A673 (cell line): ENCODE results near the gene RAP2B. TPM values are rescaled to one million over a fixed set of nuclear protein-coding genes. Genes with fewer than 3 reads are reported as not detected.

Experiments
- BruUV-seq: library from RNA; stranded (reverse); fragments of 400-500 nt; replicated peaks from 2 replicates; lab custom pipeline; 2021; lab: Mats Ljungman, UMichigan
- CTCF ChIA-PET: fragments of 300-600 bp; sonication (Branson Sonifier 250); formaldehyde crosslinking; loops from one replicate; lab custom pipeline; 2022; ENCODE audit warnings: antibody characterized with exemption; lab: Charles Lee
- POLR2A ChIA-PET: fragments of 300-600 bp; sonication (Branson Sonifier 250); formaldehyde crosslinking; loops from one replicate; lab custom pipeline; 2022; ENCODE audit warnings: antibody characterized with exemption; ENCODE audit not compliant: low non-redundant PET; lab: Charles Lee
- DNase-seq: peaks from one replicate; pipeline ENCODE4 v3.0.0-alpha.2; 2015; ENCODE audit warnings: low spot score
- H3K27ac ChIP-seq: fragments of 200-600 bp; sonication (generic); 2 replicates; pipeline ENCODE4 v1.5.1; 2016; ENCODE audit warnings: mixed run types, low read depth, mild to moderate bottlenecking, mixed read lengths, antibody characterized with exemption, low read length; ENCODE audit not compliant: poor library complexity, severe bottlenecking
- H3K27me3 ChIP-seq: fragments of 200-600 bp; sonication (generic); replicated peaks from 2 replicates; pipeline ENCODE4 v1.6.1; 2017; ENCODE audit warnings: mixed run types, low read depth, mild to moderate bottlenecking, mixed read lengths, antibody characterized with exemption, low read length; ENCODE audit not compliant: insufficient read depth, poor library complexity
- H3K36me3 ChIP-seq: fragments of 200-600 bp; sonication (generic); 2 replicates; pipeline ENCODE4 v1.6.1; 2016; ENCODE audit warnings: mixed run types, mild to moderate bottlenecking, mixed read lengths, antibody characterized with exemption, low read length; ENCODE audit not compliant: insufficient read depth, poor library complexity, severe bottlenecking
- H3K4me1 ChIP-seq: fragments of 200-600 bp; sonication (generic); 2 replicates; pipeline ENCODE4 v1.6.1; 2017; ENCODE audit warnings: mixed run types, mild to moderate bottlenecking, mixed read lengths, antibody characterized with exemption, low read length; ENCODE audit not compliant: insufficient read depth, poor library complexity, severe bottlenecking
- H3K4me3 ChIP-seq: fragments of 200-600 bp; sonication (generic); 2 replicates; pipeline ENCODE4 v1.5.1; 2016; ENCODE audit warnings: low read depth, mixed run types, mild to moderate bottlenecking, mixed read lengths, low read length; ENCODE audit not compliant: poor library complexity, severe bottlenecking
- H3K9me3 ChIP-seq: fragments of 200-600 bp; sonication (generic); 2 replicates; pipeline ENCODE4 v1.6.1; 2016; ENCODE audit warnings: mixed run types, low read depth, mild to moderate bottlenecking, mixed read lengths, antibody characterized with exemption, low read length; ENCODE audit not compliant: poor library complexity, severe bottlenecking
- CTCF ChIP-seq: fragments of 300-800, 200-600 bp; sonication (generic); conservative IDR thresholded peaks from 2 replicates; pipeline ENCODE4 v1.5.1; 2017; ENCODE audit warnings: low read depth, mild to moderate bottlenecking, antibody characterized with exemption, low read length, moderate library complexity, mixed read lengths
- EZH2 ChIP-seq: fragments of 200-600 bp; sonication (generic); IDR thresholded peaks from 2 replicates; pipeline ENCODE4 v1.6.1; 2017; ENCODE audit warnings: borderline replicate concordance, low read depth, mild to moderate bottlenecking, mixed read lengths, antibody characterized with exemption, low read length; ENCODE audit not compliant: poor library complexity, severe bottlenecking
- intact Hi-C: fragments of 100-400 bp; cut with micrococcal nuclease; formaldehyde crosslinking; loops from one replicate; pipeline ENCODE4 v1.10.0; 2022; ENCODE audit not compliant: unreplicated experiment
- total RNA-seq: library from RNA; stranded (reverse); gene quantifications from 2 replicates; pipeline ENCODE4 v1.2.3, GENCODE V29; 2021

Gene RAP2B
- total RNA-seq, 1 experiment from 2014 or later, result 15.8 TPM

- ChIA-PET POLR2A (no interaction called here), CTCF (no interaction called here)
- TF ChIP-seq EZH2, result no peak
- TF ChIP-seq CTCF, result no peak
- no TSS peak for BruUV-seq
- intact Hi-C loops, result no loop called here
- H3K27me3 ChIP-seq, result no peaks in the 10 kb centered on the region
- DNase-seq, result peak; percentile 79
- H3K9me3 ChIP-seq, result no peaks in the 10 kb centered on the region
- H3K27ac ChIP-seq, result no peak overlapping the region
- H3K4me1 ChIP-seq, result peaks cover 14% of the 10 kb centered on the region
- no peak overlapping the region for H3K4me3 ChIP-seq
- no peaks in the 10 kb centered on the region for H3K36me3 ChIP-seq
Observed at GRCh38 chr3:153215966-153216365, 53.9 kb downstream of the RAP2B start.

- H3K4me1 ChIP-seq, result peaks cover 18% of the 10 kb centered on the region
- H3K27ac ChIP-seq, result no peak overlapping the region
- DNase-seq, result no peak
- intact Hi-C loops, result no loop called here
- no peak overlapping the region for H3K4me3 ChIP-seq
- ChIA-PET POLR2A (no interaction called here), CTCF (no interaction called here)
- no peaks in the 10 kb centered on the region for H3K9me3 ChIP-seq
- TF ChIP-seq EZH2 (no peak), CTCF (no peak)
- H3K36me3 ChIP-seq, result no peaks in the 10 kb centered on the region
- no TSS peak for BruUV-seq
- no peaks in the 10 kb centered on the region for H3K27me3 ChIP-seq
Observed at GRCh38 chr3:153216928-153217327, 54.9 kb downstream of the RAP2B start.

GRCh38 chr3:153219146-153219545 is 57.1 kb downstream of the RAP2B start:
- ChIA-PET POLR2A (no interaction called here), CTCF (no interaction called here)
- TF ChIP-seq CTCF (no peak), EZH2 (no peak)
- intact Hi-C loops, result no loop called here
- Histone ChIP-seq H3K4me3 (no peak overlapping the region), H3K9me3 (no peaks in the 10 kb centered on the region), H3K36me3 (no peaks in the 10 kb centered on the region), H3K4me1 (peaks cover 22% of the 10 kb centered on the region), H3K27me3 (no peaks in the 10 kb centered on the region), H3K27ac (no peak overlapping the region)
- peak; percentile 35 for DNase-seq
- BruUV-seq, result no TSS peak
